ENCODE results near the gene DAG1.

DNA sequence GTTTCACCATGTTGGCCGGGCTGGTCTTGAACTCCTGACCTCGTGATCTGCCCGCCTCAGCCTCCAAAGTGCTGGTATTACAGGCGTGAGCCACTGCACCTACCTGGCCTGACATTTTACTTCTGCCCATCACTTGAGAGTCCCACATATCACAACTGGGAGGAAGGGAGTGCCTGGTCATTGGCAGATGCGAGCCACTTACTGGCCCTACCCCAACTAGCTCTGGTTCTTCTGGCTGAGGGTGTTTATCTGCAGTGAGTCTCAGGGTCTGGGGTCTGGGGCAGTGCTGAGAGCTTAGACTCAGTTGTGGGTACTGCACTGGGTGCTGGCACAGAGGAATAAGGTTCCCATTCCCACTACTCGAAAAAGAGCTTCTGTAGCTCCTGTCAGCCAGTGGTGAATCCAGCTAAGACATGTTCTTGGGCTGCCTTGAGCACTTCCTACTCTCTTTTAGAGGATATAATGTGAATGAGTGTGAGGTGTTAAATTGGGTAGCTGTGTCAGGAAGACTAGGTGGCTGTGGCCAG lies 30.2 kb downstream of the DAG1 start:
- TF ChIP-seq EZH2phosphoT487 (IDR thresholded peaks at IDR 0.05; ENCODE audit: low read depth, severe bottlenecking, unreplicated experiment): no peak
- TF ChIP-seq, protein P1, sequence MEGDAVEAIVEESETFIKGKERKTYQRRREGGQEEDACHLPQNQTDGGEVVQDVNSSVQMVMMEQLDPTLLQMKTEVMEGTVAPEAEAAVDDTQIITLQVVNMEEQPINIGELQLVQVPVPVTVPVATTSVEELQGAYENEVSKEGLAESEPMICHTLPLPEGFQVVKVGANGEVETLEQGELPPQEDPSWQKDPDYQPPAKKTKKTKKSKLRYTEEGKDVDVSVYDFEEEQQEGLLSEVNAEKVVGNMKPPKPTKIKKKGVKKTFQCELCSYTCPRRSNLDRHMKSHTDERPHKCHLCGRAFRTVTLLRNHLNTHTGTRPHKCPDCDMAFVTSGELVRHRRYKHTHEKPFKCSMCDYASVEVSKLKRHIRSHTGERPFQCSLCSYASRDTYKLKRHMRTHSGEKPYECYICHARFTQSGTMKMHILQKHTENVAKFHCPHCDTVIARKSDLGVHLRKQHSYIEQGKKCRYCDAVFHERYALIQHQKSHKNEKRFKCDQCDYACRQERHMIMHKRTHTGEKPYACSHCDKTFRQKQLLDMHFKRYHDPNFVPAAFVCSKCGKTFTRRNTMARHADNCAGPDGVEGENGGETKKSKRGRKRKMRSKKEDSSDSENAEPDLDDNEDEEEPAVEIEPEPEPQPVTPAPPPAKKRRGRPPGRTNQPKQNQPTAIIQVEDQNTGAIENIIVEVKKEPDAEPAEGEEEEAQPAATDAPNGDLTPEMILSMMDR (IDR thresholded peaks at IDR 0.05; ENCODE audit: poor library complexity): no peak
- no peak for TF ChIP-seq EZH2 (IDR thresholded peaks at IDR 0.05; ENCODE audit: borderline replicate concordance)

Measured in hepatocyte (in vitro differentiated cells).